LNCAP (cell line): ENCODE measurements around the gene TMEM19.

Source experiments
- CTCF ChIP-seq: fragments of 450-650 bp; IDR thresholded peaks from 2 replicates; pipeline ENCODE4 v1.5.1; 2017; ENCODE audit warnings: mild to moderate bottlenecking

Gene TMEM19

GRCh38 chr12:71645268-71645667, 40.6 kb upstream of the TMEM19 start:
- TF ChIP-seq CTCF = no peak

- no peak for TF ChIP-seq CTCF
Observed at GRCh38 chr12:71646512-71646911, 39.4 kb upstream of the TMEM19 start.

- TF ChIP-seq CTCF = no peak
Observed at GRCh38 chr12:71648537-71648936, 37.3 kb upstream of the TMEM19 start.

GRCh38 chr12:71649401-71649800, 36.5 kb upstream of the TMEM19 start:
- no peak for TF ChIP-seq CTCF

- TF ChIP-seq CTCF = no peak
Observed at GRCh38 chr12:71652656-71653055, 33.2 kb upstream of the TMEM19 start.

GRCh38 chr12:71653137-71653536, 32.7 kb upstream of the TMEM19 start:
- TF ChIP-seq CTCF = no peak

- no peak for TF ChIP-seq CTCF
Observed at GRCh38 chr12:71654200-71654599, 31.7 kb upstream of the TMEM19 start.

GRCh38 chr12:71655495-71655894, 30.4 kb upstream of the TMEM19 start:
- TF ChIP-seq CTCF = no peak
